Peyer's patch (tissue), 4 donors: ENCODE data around the gene F7.

Experiments
- POLR2A ChIP-seq, 2 donors: fragments of 450-650 bp; IDR thresholded peaks; one replicate each; pipeline ENCODE4 v1.5.1; 2017; ENCODE audit warnings: antibody characterized with exemption in 2 of 2, mild to moderate bottlenecking in 2 of 2, moderate library complexity in 2 of 2
- TF ChIP-seq, protein P1 (sequence below), 6 experiments: fragments of 450-650 bp in 4 of 6; fragments of 200-600 bp in 2 of 6; sonication (generic) in 1 of 6; IDR thresholded peaks; one replicate each; pipeline ENCODE4 v1.5.1; 2017 to 2019; ENCODE audit warnings: antibody characterized with exemption in 6 of 6, mild to moderate bottlenecking in 3 of 6, moderate library complexity in 1 of 6

DNA sequence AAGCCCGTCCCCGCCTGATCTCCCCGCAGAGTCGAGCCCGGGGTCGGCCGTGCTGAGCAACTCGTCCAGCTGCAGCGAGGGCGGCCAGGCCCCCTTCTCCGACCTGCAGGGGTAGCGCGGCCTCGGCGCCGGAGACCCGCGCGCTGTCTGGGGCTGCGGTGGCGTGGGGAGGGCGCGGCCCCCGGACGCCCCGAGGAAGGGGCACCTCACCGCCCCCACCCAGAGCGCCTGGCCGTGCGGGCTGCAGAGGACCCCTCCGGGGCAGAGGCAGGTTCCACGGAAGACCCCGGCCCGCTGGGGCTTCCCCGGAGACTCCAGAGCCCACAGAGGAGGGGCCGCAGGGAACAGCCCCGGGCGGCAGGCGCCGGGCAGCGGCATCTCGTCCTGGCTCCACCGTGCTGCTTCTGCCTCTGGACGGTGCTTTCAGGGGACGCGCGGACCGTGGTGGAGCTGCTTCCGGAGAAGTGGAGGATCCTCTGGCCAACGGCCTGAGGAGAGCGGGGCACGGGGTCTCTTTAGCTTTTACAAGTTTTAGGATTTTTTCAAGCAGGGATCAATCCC lies 8.8 kb upstream of the F7 start:
- no peak for TF ChIP-seq POLR2A (IDR thresholded peaks at IDR 0.05)
- TF ChIP-seq, protein P1, sequence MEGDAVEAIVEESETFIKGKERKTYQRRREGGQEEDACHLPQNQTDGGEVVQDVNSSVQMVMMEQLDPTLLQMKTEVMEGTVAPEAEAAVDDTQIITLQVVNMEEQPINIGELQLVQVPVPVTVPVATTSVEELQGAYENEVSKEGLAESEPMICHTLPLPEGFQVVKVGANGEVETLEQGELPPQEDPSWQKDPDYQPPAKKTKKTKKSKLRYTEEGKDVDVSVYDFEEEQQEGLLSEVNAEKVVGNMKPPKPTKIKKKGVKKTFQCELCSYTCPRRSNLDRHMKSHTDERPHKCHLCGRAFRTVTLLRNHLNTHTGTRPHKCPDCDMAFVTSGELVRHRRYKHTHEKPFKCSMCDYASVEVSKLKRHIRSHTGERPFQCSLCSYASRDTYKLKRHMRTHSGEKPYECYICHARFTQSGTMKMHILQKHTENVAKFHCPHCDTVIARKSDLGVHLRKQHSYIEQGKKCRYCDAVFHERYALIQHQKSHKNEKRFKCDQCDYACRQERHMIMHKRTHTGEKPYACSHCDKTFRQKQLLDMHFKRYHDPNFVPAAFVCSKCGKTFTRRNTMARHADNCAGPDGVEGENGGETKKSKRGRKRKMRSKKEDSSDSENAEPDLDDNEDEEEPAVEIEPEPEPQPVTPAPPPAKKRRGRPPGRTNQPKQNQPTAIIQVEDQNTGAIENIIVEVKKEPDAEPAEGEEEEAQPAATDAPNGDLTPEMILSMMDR (IDR thresholded peaks at IDR 0.05): no peak
